Measurements from ENCODE around the gene PAIP2B. TPM values are rescaled to one million over a fixed set of nuclear protein-coding genes. Genes with fewer than 3 reads are reported as not detected.
A peak's percentile ranks its signal among the peaks of the same experiment; 100 is the strongest.

PAIP2B gene, protein sequence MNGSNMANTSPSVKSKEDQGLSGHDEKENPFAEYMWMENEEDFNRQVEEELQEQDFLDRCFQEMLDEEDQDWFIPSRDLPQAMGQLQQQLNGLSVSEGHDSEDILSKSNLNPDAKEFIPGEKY
- 1.9 and 2.9 TPM in 2 replicates for total RNA-seq

DNA sequence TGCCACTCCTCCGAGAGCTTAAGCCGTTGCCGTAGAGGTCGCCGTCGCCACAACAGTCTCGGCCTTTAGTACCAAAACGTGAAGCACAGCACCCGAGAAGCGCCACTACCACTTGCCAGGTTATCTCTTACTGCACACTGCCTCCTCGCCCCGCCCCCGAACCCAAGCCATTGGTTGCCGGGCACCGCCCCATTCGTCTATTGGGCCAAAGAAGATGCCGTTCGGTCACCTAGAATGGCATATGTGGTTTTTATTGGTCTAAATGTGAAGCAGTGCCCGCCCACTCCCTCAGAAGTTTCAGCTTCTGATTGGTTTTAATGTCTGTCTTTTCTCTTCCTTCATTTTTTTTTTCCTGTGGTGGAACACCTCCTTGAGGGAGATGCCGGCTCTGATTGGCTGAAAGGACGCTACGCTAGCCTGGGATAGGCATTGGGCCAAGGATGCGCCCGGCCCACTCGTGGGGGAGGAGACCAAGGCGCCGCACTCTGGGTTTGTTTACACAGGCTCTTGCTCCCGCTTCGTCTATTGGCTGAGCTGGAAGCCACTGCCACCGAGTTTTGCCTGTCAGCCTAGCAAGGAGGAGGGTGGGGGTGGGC lies at the start of gene PAIP2B:
TSS of gene PAIP2B (minus strand) at position 139 of the 596 bp plus-strand sequence. CDS start 24,514 bp downstream, outside the sequence.
- Histone ChIP-seq H3K36me3 (ENCODE audit: control insufficient read depth, insufficient read depth, low read length) (no peaks in the 10 kb centered on the region), H3K4me3 (ENCODE audit: low read depth, low read length) (peak within 1 kb of the TSS; percentile 50), H3K27me3 (ENCODE audit: control insufficient read depth, insufficient read depth, low read length) (no peaks in the 10 kb centered on the region)
- peak; percentile 98 for DNase-seq (ENCODE audit: low read depth)
- TF ChIP-seq, protein P1, sequence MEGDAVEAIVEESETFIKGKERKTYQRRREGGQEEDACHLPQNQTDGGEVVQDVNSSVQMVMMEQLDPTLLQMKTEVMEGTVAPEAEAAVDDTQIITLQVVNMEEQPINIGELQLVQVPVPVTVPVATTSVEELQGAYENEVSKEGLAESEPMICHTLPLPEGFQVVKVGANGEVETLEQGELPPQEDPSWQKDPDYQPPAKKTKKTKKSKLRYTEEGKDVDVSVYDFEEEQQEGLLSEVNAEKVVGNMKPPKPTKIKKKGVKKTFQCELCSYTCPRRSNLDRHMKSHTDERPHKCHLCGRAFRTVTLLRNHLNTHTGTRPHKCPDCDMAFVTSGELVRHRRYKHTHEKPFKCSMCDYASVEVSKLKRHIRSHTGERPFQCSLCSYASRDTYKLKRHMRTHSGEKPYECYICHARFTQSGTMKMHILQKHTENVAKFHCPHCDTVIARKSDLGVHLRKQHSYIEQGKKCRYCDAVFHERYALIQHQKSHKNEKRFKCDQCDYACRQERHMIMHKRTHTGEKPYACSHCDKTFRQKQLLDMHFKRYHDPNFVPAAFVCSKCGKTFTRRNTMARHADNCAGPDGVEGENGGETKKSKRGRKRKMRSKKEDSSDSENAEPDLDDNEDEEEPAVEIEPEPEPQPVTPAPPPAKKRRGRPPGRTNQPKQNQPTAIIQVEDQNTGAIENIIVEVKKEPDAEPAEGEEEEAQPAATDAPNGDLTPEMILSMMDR (IDR thresholded peaks at IDR 0.05; ENCODE audit: insufficient read depth, low read length, poor library complexity, severe bottlenecking): no peak

DNA sequence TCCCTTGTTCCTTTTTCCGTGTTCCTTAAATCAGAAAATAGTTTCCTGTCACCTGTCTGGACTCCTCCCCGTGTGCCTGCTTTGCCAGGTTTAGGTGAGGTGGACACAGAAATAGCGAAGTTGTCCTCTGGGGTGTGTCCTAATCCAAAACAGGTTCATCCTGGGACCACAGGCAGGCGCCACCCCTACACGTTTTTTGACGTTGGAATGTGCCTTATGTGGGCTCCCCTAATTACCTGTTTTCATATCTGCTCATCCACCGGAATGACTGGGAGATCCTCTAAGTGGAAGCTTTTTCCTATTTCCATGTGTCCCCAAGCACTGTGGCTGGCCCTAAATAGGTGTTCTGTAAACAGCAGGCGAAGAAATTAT lies 49.0 kb upstream of the PAIP2B start:
- peak overlapping the region; percentile 14 for H3K4me3 ChIP-seq (ENCODE audit: low read depth, low read length)

DNA sequence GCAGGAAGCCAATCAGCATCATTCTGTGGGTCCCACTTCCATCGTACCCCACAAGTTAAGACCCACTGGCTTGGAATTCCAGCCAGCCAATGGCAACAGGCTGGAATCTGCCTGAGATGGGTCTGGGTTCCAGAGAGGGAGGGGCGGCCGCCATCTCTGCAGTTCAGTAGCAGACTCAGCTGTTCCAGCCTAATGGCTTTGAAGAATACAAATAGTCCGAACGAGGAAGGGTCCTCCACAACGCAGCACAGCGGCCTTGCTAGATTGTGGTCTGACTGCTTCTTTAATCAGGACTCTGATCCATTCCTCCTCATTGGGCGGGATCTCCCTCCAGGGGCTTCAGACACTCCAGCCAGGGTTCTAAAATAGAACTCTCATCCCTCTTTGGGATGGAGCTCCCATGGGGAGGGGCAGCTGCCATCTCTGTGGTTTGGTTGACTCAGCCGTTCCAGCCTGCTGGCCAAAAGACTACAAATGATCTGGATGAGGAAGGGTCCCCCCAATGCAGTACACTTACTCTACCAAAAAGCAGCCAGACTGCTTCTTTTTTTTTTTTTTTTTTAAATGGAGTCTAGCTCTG lies 42.7 kb upstream of the PAIP2B start:
- Histone ChIP-seq H3K27me3 (ENCODE audit: control insufficient read depth, insufficient read depth, low read length) (peaks cover 2% of the 10 kb centered on the region), H3K4me3 (ENCODE audit: low read depth, low read length) (no peak overlapping the region), H3K36me3 (ENCODE audit: control insufficient read depth, insufficient read depth, low read length) (no peaks in the 10 kb centered on the region)
- TF ChIP-seq, protein P1 (IDR thresholded peaks at IDR 0.05; ENCODE audit: insufficient read depth, low read length, poor library complexity, severe bottlenecking): no peak
- DNase-seq (ENCODE audit: low read depth): no peak

More for the DNA sequence above, 49.0 kb upstream of the PAIP2B start:
- TF ChIP-seq, protein P1 (IDR thresholded peaks at IDR 0.05; ENCODE audit: insufficient read depth, low read length, poor library complexity, severe bottlenecking): no peak
- no peak for DNase-seq (ENCODE audit: low read depth)
- H3K36me3 ChIP-seq (ENCODE audit: control insufficient read depth, insufficient read depth, low read length): no peaks in the 10 kb centered on the region
- H3K27me3 ChIP-seq (ENCODE audit: control insufficient read depth, insufficient read depth, low read length): peaks cover 11% of the 10 kb centered on the region

DNA sequence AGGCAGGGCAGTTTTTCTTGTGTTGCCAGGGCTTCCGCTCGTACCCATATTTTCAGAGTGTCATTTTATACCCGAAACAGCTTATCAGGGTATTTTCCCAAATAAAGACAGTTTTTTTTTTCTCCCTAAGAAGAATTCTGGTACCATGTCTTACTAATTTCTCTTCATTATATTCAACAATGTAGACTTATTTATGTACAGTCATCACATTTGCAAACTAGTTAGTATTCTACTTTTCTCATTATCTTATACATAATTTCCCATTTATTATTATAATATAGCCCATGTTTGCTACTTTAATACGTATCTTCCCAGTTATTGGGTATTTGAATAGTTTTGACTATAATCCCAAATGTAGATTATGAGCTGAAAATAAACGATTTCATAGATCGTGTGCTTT lies 36.5 kb upstream of the PAIP2B start:
- DNase-seq (ENCODE audit: low read depth): no peak
- TF ChIP-seq, protein P1 (IDR thresholded peaks at IDR 0.05; ENCODE audit: insufficient read depth, low read length, poor library complexity, severe bottlenecking): no peak
- Histone ChIP-seq H3K27me3 (ENCODE audit: control insufficient read depth, insufficient read depth, low read length) (no peaks in the 10 kb centered on the region), H3K4me3 (ENCODE audit: low read depth, low read length) (no peak overlapping the region), H3K36me3 (ENCODE audit: control insufficient read depth, insufficient read depth, low read length) (no peaks in the 10 kb centered on the region)

DNA sequence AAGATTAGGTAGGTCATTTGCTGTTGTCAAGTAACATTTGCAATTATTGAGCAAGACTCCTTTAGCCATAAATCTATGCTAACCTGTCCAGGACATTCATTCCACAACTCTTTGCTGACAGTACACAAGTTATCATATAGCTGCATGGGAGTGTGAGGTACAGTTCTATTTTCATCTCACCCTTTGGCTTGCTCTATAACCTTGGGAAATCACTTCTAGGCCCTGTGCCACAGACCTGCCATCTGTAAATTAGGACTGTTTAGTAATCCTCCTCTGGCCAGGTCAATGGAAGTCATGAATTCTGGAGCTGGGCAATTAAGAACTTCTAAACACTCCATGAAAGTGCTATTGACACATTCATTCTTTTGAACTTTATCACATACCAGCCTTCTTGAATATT lies 34.6 kb upstream of the PAIP2B start:
- TF ChIP-seq, protein P1 (IDR thresholded peaks at IDR 0.05; ENCODE audit: insufficient read depth, low read length, poor library complexity, severe bottlenecking): no peak

More for the DNA sequence above, 34.6 kb upstream of the PAIP2B start:
- Histone ChIP-seq H3K36me3 (ENCODE audit: control insufficient read depth, insufficient read depth, low read length) (no peaks in the 10 kb centered on the region), H3K27me3 (ENCODE audit: control insufficient read depth, insufficient read depth, low read length) (no peaks in the 10 kb centered on the region), H3K4me3 (ENCODE audit: low read depth, low read length) (no peak overlapping the region)
- no peak for DNase-seq (ENCODE audit: low read depth)
